ENCODE data around the gene NIPBL. TPM values are rescaled to one million over a fixed set of nuclear protein-coding genes. Genes with fewer than 3 reads are reported as not detected.
"Not testable (repeated sequence)": the region's sequence is repeated elsewhere in the genome, so short reads cannot be mapped to it uniquely, and the experiment has no call there.

The NIPBL gene
- total RNA-seq, 1 experiment from 2014 or later = 69.5 TPM

- ChIA-PET POLR2A (ENCODE audit: low non-redundant PET) (no interaction called here), CTCF (no interaction called here)
- intact Hi-C loops (cut with micrococcal nuclease; ENCODE audit: unreplicated experiment) = loop anchor here (5.0 kb wide), 1 partner anchor 914 kb away; no protein-coding TSS in a partner anchor
- no TSS peak for BruUV-seq (replicated peaks)
- Histone ChIP-seq H3K27ac (ENCODE audit: low read depth, low read length, poor library complexity, severe bottlenecking) (no peak overlapping the region), H3K27me3 (replicated peaks; ENCODE audit: insufficient read depth, low read depth, low read length, poor library complexity) (no peaks in the 10 kb centered on the region), H3K4me3 (ENCODE audit: low read depth, low read length, poor library complexity, severe bottlenecking) (no peak overlapping the region), H3K36me3 (ENCODE audit: insufficient read depth, low read length, poor library complexity, severe bottlenecking) (no peaks in the 10 kb centered on the region), H3K4me1 (ENCODE audit: insufficient read depth, low read length, poor library complexity, severe bottlenecking) (no peaks in the 10 kb centered on the region), H3K9me3 (ENCODE audit: low read depth, low read length, poor library complexity, severe bottlenecking) (no peaks in the 10 kb centered on the region)
- no peak for TF ChIP-seq CTCF (conservative IDR thresholded peaks at IDR 0.05; ENCODE audit: low read depth, low read length)
- no peak for DNase-seq (ENCODE audit: low spot score)
These were observed 32.1 kb downstream of the NIPBL start for GRCh38 chr5:36908544-36909260.

GRCh38 chr5:36915653-36916052, 39.1 kb downstream of the NIPBL start:
- Histone ChIP-seq H3K9me3 (ENCODE audit: low read depth, low read length, poor library complexity, severe bottlenecking) (no peaks in the 10 kb centered on the region), H3K36me3 (ENCODE audit: insufficient read depth, low read length, poor library complexity, severe bottlenecking) (no peaks in the 10 kb centered on the region), H3K27ac (ENCODE audit: low read depth, low read length, poor library complexity, severe bottlenecking) (no peak overlapping the region), H3K4me1 (ENCODE audit: insufficient read depth, low read length, poor library complexity, severe bottlenecking) (no peaks in the 10 kb centered on the region), H3K27me3 (replicated peaks; ENCODE audit: insufficient read depth, low read depth, low read length, poor library complexity) (no peaks in the 10 kb centered on the region), H3K4me3 (ENCODE audit: low read depth, low read length, poor library complexity, severe bottlenecking) (no peak overlapping the region)
- intact Hi-C loops (cut with micrococcal nuclease; ENCODE audit: unreplicated experiment) = no loop called here
- TF ChIP-seq CTCF (conservative IDR thresholded peaks at IDR 0.05; ENCODE audit: low read depth, low read length) = no peak
- TF ChIP-seq EZH2 (IDR thresholded peaks at IDR 0.05; ENCODE audit: borderline replicate concordance, low read depth, low read length, poor library complexity, severe bottlenecking) = no peak
- no TSS peak for BruUV-seq (replicated peaks)
- ChIA-PET POLR2A (ENCODE audit: low non-redundant PET) (no interaction called here), CTCF (no interaction called here)
- DNase-seq (ENCODE audit: low spot score) = no peak

- CTCF ChIA-PET; BruUV-seq (replicated peaks); intact Hi-C loops (cut with micrococcal nuclease; ENCODE audit: unreplicated experiment): not testable (repeated sequence)
These were observed 40.0 kb downstream of the NIPBL start for GRCh38 chr5:36916614-36917013.

GRCh38 chr5:36917358-36917757, 40.8 kb downstream of the NIPBL start:
- intact Hi-C loops (cut with micrococcal nuclease; ENCODE audit: unreplicated experiment); POLR2A ChIA-PET (ENCODE audit: low non-redundant PET); H3K27me3 ChIP-seq (replicated peaks; ENCODE audit: insufficient read depth, low read depth, low read length, poor library complexity); H3K27ac ChIP-seq (ENCODE audit: low read depth, low read length, poor library complexity, severe bottlenecking); BruUV-seq (replicated peaks); H3K36me3 ChIP-seq (ENCODE audit: insufficient read depth, low read length, poor library complexity, severe bottlenecking); H3K4me1 ChIP-seq (ENCODE audit: insufficient read depth, low read length, poor library complexity, severe bottlenecking); DNase-seq (ENCODE audit: low spot score); H3K4me3 ChIP-seq (ENCODE audit: low read depth, low read length, poor library complexity, severe bottlenecking); H3K9me3 ChIP-seq (ENCODE audit: low read depth, low read length, poor library complexity, severe bottlenecking); CTCF ChIA-PET: not testable (repeated sequence)

More at GRCh38 chr5:36916614-36917013, 40.0 kb downstream of the NIPBL start:
- DNase-seq (ENCODE audit: low spot score); H3K9me3 ChIP-seq (ENCODE audit: low read depth, low read length, poor library complexity, severe bottlenecking); H3K4me1 ChIP-seq (ENCODE audit: insufficient read depth, low read length, poor library complexity, severe bottlenecking); POLR2A ChIA-PET (ENCODE audit: low non-redundant PET); H3K27me3 ChIP-seq (replicated peaks; ENCODE audit: insufficient read depth, low read depth, low read length, poor library complexity); H3K36me3 ChIP-seq (ENCODE audit: insufficient read depth, low read length, poor library complexity, severe bottlenecking); H3K27ac ChIP-seq (ENCODE audit: low read depth, low read length, poor library complexity, severe bottlenecking); H3K4me3 ChIP-seq (ENCODE audit: low read depth, low read length, poor library complexity, severe bottlenecking): not testable (repeated sequence)
